ENCODE measurements around the gene FAM180B.
"Not testable (repeated sequence)": the region's sequence is repeated elsewhere in the genome, so short reads cannot be mapped to it uniquely, and the experiment has no call there.

FAM180B gene
- total RNA-seq, result 0 to 1.2 (median 0.27) reads per million in 17 experiments

DNA sequence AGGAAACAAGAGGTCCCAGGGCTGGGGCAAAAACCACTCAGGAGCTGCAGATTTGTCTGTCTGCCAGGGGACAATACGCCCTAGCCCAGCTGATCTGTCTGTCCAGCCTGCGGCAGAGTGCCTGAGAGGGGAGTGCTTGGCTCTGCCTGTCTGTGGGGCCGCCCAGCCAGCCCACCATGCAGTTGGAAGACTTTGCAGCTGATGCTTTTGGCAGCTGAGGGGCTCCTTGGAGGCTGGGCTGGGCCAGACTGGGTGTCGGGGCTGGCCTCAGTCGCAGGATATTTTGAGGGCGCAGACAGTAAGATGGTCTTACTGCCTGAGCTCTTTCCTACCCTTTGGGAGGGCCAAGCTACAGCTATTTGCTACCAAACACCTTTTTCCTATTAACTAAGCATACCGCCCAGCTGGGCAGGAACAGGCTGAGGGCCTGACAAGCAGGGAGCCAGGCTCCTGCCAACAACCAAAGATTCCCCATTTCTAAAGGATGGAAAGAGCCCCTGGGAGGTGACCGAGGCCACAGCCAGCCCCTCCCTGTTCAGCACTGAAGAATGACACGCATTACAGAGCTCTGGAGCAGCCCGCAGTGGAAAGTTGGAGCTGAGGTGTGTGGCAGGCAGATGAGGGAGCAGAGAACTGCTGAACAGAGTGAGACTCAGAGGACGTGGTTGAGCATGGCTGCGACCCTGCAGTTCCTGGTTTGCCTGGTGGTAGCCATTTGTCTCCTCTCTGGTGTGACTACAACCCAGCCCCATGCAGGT, at the start of gene FAM180B:
TSS of gene FAM180B (plus strand) at position 581 of the 758 bp plus-strand sequence. CDS start at position 672, 91 bp downstream.
- DNase-seq, result no peak

DNA sequence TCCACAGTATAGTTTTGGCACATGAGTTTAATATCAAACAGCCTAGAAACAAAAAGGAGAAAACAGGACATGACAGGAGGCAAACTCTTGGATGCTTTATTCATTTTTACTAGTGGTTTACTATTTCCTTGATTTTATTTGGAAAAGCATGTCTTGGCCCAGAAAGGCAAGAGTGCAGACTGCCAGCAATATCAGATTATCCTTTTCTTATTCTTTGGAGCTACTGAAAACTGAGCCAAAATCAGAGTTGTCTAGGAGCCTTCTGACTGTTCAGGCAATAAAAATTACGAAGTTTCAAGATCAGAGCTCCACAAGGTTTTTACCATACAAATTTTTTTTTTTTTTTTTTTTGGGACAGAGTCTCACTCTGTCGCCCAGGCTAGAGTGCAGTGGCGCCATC, 49.6 kb upstream of the FAM180B start:
- peak in 1 of 4 experiments; percentile 37 for DNase-seq

GRCh38 chr11:47538741-47539565, 47.5 kb upstream of the FAM180B start:
- DNase-seq, result no peak

DNA sequence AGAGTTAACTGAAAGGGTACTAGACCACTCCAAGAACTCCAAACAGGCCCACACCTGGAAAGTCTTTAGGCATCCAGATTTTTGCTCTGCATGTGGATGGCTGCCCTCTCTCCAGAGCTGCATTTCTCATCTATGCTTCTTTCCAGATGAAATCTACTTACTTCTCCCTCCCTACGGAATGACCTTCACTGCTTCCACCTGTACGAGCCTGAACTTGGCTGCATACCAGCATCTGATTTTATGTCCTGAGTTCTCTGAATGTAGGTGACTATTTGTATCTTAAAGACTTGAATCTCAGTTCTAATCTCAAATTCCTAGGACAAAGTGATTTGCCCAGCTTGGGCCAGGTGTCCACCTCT, 46.8 kb upstream of the FAM180B start:
- DNase-seq, result no peak

DNA sequence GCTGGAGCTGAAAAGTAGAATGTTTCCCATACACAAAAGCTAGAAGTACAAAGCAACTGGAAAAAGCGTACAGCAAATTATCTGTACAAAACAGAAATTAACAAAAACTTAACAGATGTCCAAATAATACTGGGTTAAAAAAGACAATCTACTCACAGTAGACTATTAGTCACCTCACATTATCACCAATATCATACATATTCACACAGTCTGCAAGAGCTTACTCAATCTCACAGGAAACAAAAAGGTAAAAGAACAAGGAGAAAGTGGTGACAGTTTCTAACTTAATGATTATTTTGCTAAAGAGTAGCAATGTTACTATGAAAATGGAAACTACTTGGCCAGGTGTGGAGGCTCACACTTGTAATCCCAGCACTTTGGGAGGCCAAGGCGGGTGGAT, 45.4 kb upstream of the FAM180B start:
- no peak for DNase-seq

DNA sequence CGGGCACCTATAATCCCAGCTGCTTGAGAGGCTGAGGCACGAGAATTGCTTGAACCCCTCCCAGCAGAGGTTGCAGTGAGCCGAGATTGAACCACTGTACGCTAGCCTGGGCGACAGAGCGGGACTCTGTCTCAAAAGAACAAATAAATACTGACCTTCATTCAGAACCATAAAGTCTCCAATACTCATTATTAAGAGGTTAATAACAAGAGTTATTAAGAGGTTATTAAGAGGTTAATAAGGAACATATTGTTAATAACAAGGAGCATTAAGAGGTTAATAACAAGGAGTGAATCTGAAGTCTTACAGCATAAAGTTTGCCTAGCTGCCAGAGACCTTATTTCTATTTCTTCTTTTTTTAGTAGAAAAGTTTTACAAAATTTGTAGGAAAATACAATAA, 41.2 kb upstream of the FAM180B start:
- no peak for DNase-seq

GRCh38 chr11:47546274-47546673, 40.2 kb upstream of the FAM180B start:
- not testable (repeated sequence) for DNase-seq

GRCh38 chr11:47550288-47551047, 36.0 kb upstream of the FAM180B start:
- DNase-seq, result peak in 3 of 4 experiments; percentile 18 to 66 (median 61)

GRCh38 chr11:47551086-47551485, 35.4 kb upstream of the FAM180B start:
- DNase-seq, result peak in 3 of 4 experiments; percentile 45 to 49 (median 47)

GRCh38 chr11:47552056-47552565, 34.4 kb upstream of the FAM180B start:
- peak; percentile 32 to 65 (median 50) for DNase-seq

- DNase-seq, result peak; percentile 96 to 98 (median 97)
Measured at GRCh38 chr11:47552566-47553405, 33.7 kb upstream of the FAM180B start, which contains the start of gene CELF1. Gene CELF1, minus strand, starts transcription at chr11:47553132. Its CDS starts 53,609 bp downstream, at chr11:47499523.

DNA sequence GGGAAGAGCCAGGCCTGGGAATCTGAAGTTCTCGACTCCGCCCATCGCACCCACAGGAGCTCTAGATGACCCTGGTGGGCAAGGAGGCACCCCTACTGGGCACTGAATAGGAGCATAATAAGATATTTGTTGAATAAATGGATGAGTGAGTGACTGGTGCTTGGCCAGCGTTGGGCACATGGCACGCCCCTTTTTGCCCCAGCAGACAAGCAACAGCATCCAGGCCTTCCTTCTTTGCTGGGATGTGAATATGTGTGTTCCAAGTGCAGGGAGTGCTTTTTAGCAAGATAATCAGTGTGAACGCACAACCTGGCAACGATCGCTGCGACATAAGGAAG, 33.1 kb upstream of the FAM180B start:
- no peak for DNase-seq

- not testable (repeated sequence) for DNase-seq
Measured at GRCh38 chr11:47557004-47557403, 29.5 kb upstream of the FAM180B start.

DNA sequence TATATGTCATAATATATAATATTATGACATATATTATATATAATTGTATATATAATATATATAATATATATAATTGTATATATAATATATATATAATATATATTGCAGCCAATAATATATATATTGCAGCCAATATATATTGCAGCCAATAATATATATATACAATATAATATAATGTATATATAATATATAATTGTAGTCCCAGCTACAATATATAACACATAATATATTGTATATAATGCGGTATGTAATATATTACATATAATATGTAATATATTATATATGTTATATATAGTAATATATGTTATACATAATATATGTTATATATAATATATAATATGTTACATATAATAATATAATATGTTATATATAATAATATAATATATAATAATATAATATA, 27.8 kb upstream of the FAM180B start:
- DNase-seq, result no peak

DNA sequence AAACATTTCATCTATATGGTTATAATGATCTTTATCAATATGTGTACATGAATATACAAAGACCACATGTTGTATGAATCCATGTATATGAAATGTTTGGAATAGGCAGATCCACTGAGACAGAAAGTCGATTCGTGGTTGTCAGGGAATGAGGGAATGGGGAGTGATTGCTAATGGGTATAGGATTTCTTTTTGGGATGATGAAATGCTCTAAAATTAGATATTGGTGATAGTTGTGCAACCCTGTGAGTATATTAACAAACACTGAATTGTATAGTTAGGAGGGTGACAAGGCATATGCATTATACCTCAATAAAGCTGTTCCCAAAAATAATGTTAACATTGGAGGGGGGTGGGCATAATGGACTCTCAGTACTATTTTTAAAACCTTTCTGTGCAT, 26.1 kb upstream of the FAM180B start:
- DNase-seq, result no peak

- not testable (repeated sequence) for DNase-seq
Measured at GRCh38 chr11:47562393-47562792, 24.1 kb upstream of the FAM180B start.

DNA sequence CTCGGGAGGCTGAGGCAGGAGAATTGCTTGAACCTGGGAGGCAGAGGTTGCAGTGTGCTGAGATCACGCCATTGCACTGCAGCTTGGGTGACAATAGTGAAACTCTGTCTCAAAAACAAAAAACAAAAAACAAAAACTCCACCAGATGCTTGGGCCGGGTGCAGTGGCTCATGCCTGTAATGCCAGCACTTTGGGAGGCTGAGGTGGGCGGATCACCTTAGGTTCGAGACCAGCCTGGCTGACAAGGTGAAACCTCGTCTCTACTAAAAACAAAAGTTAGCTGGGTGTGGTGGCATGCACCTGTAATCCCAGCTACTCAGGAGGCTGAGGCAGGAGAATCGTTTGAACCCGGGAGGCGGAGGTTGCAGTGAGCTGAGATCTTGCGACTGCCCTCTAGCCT, 22.1 kb upstream of the FAM180B start:
- not testable (repeated sequence) for DNase-seq

DNA sequence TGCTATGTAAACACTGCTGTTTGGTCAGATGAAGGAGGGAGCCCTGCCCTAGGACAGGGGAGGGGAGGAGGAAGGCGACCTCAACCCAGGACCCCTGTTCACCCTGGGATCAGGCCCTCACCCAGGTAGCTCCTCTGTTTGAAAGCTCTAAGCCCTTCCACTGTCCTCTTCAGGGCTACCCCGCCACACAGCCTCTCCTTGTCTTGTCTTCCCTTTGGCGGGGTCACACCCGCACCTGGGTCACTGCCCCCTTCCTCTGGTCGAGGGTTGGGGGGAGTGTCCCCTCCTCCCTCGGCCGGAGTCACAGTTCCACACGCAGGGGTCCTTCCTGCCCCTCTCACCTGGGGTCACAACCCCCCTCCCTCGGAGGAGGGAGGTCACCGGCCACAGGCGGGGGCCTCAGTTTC, 21.5 kb upstream of the FAM180B start:
- no peak for DNase-seq

- DNase-seq, result peak; percentile 81 to 94 (median 88)
Measured at GRCh38 chr11:47565340-47566148, 20.9 kb upstream of the FAM180B start, which contains the start of gene PTPMT1. Gene PTPMT1, plus strand, starts transcription at chr11:47565599. Its CDS starts 24 bp downstream, at chr11:47565623.

DNA sequence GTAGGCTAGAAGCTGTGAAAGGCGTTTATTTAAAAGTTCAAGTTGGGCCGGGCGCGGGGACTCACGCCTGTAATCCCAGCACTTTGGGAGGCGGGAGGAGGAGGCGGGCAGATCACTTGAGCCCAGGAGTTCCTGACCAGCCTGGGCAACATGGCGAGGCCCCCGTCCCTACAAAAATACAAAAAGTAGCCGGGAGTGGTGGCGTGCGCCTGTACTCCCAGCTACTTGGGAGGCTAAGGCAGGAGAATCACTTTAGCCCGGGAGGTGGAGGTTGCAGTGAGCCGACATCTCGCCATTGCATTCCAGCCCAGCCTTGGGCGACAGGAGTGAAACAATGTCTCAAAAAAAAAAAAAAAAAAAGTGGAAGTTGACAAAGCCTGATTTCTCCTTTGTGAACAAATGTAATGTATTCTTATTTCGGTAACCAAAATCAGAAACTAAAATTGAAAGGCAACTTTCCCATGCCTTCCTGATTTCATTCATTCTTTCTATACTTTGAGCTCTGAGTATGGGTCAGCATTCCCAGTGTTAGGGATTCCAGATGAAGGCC, 20.3 kb upstream of the FAM180B start:
- peak in 3 of 4 experiments; percentile 41 to 56 (median 49) for DNase-seq
